Activated effector memory CD4-positive, alpha-beta T cell treated with anti-CD3 and anti-CD28 coated beads, Interleukin-2, amount 50 U/mL, for 16 hours (primary cell): ENCODE measurements around the gene RALGDS.

ENCODE experiments used
- DNase-seq: peaks from one replicate; pipeline ENCODE4 v3.0.0-alpha.2; 2020

The RALGDS gene

GRCh38 chr9:133149130-133150015 lies 28.3 kb upstream of the RALGDS start:
- DNase-seq, result peak; percentile 94

- peak; percentile 86 for DNase-seq
These were observed 27.4 kb upstream of the RALGDS start for GRCh38 chr9:133148199-133149129.

- DNase-seq, result peak; percentile 94
These were observed 26.6 kb upstream of the RALGDS start for GRCh38 chr9:133147412-133148198.

- DNase-seq, result no peak
These were observed 25.8 kb upstream of the RALGDS start for GRCh38 chr9:133146746-133147411.

GRCh38 chr9:133144904-133145851 lies 24.1 kb upstream of the RALGDS start:
- DNase-seq, result no peak

GRCh38 chr9:133144142-133144903 lies 23.3 kb upstream of the RALGDS start:
- DNase-seq, result peak; percentile 98

GRCh38 chr9:133143639-133144141 lies 22.6 kb upstream of the RALGDS start:
- DNase-seq, result no peak

GRCh38 chr9:133142684-133143622 lies 21.9 kb upstream of the RALGDS start:
- peak; percentile 84 for DNase-seq

- DNase-seq, result peak; percentile 92
These were observed 21.0 kb upstream of the RALGDS start for GRCh38 chr9:133141833-133142595.

- no peak for DNase-seq
These were observed 19.6 kb upstream of the RALGDS start for GRCh38 chr9:133140606-133141005.

- no peak for DNase-seq
These were observed 19.1 kb upstream of the RALGDS start for GRCh38 chr9:133140174-133140505.

GRCh38 chr9:133139246-133140173 lies 18.5 kb upstream of the RALGDS start:
- DNase-seq, result no peak

- DNase-seq, result peak; percentile 74
These were observed 16.6 kb upstream of the RALGDS start for GRCh38 chr9:133137451-133138231.

- peak; percentile 91 for DNase-seq
These were observed 14.2 kb upstream of the RALGDS start for GRCh38 chr9:133135146-133135745.

GRCh38 chr9:133134388-133135145 lies 13.5 kb upstream of the RALGDS start:
- DNase-seq, result no peak
